ENCODE results near the gene TOMM34. TPM values are rescaled to one million over a fixed set of nuclear protein-coding genes. Genes with fewer than 3 reads are reported as not detected.

The TOMM34 gene
- polyA plus RNA-seq, 1 experiment: 31.8 TPM

- DNase-seq (ENCODE audit: low read depth, low spot score): no peak
- no peak overlapping the region for H3K27ac ChIP-seq (ENCODE audit: low read depth, low read length)
- H3K27me3 ChIP-seq (ENCODE audit: control insufficient read depth, insufficient read depth, low read length): no peaks in the 10 kb centered on the region
- ChIA-PET CTCF (no interaction called here), POLR2A (no interaction called here)
- H3K4me3 ChIP-seq (ENCODE audit: low read depth, low read length): no peak overlapping the region
- TF ChIP-seq, protein P1, sequence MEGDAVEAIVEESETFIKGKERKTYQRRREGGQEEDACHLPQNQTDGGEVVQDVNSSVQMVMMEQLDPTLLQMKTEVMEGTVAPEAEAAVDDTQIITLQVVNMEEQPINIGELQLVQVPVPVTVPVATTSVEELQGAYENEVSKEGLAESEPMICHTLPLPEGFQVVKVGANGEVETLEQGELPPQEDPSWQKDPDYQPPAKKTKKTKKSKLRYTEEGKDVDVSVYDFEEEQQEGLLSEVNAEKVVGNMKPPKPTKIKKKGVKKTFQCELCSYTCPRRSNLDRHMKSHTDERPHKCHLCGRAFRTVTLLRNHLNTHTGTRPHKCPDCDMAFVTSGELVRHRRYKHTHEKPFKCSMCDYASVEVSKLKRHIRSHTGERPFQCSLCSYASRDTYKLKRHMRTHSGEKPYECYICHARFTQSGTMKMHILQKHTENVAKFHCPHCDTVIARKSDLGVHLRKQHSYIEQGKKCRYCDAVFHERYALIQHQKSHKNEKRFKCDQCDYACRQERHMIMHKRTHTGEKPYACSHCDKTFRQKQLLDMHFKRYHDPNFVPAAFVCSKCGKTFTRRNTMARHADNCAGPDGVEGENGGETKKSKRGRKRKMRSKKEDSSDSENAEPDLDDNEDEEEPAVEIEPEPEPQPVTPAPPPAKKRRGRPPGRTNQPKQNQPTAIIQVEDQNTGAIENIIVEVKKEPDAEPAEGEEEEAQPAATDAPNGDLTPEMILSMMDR (IDR thresholded peaks at IDR 0.05; ENCODE audit: low read depth, low read length): no peak
- no peaks in the 10 kb centered on the region for H3K9me3 ChIP-seq (ENCODE audit: control insufficient read depth, insufficient read depth, low read length)
Measured at GRCh38 chr20:44983093-44983674, 23.0 kb upstream of the TOMM34 start.

DNA sequence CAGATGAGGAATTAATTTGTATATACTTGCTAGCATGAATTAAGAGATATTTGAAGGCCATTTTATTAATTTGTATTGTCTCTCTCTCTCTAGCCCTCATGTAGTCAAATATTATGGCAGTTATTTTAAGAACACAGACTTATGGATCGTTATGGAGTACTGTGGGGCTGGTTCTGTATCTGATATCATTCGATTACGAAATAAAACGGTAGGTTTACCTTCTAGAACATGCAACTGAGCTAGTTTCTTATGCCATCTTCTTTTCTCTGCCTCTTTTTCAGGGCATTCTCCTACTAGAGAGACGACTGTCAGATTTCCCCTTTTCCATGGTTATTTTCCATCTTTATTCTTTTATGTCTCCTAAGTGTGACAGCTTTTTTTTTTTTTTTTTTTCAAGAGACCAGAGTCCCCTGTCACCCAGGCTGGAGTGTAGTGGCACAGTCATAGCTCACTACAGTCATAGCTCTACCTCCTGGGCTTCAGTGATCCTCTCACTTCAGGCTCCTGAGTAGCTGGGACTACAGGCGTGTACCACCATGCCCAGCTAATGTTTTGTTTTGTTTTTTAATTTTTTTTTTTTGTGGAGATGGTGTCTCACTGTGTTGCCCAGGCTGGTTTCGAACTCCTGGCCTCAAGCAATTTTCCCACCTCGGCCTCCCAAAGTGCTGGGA is 21.7 kb upstream of the TOMM34 start:
- H3K9me3 ChIP-seq (ENCODE audit: control insufficient read depth, insufficient read depth, low read length): no peaks in the 10 kb centered on the region
- ChIA-PET CTCF (interaction anchor here (0.6 to 1.0 kb wide), 3 partner anchors 111 to 339 kb away, joined by 3 to 4 read pairs (median 4); no protein-coding TSS in a partner anchor), POLR2A (no interaction called here)
- TF ChIP-seq, protein P1 (IDR thresholded peaks at IDR 0.05; ENCODE audit: low read depth, low read length): no peak
- no peak overlapping the region for H3K27ac ChIP-seq (ENCODE audit: low read depth, low read length)
- no peak for DNase-seq (ENCODE audit: low read depth, low spot score)
- no peak overlapping the region for H3K4me3 ChIP-seq (ENCODE audit: low read depth, low read length)
- no peaks in the 10 kb centered on the region for H3K27me3 ChIP-seq (ENCODE audit: control insufficient read depth, insufficient read depth, low read length)

DNA sequence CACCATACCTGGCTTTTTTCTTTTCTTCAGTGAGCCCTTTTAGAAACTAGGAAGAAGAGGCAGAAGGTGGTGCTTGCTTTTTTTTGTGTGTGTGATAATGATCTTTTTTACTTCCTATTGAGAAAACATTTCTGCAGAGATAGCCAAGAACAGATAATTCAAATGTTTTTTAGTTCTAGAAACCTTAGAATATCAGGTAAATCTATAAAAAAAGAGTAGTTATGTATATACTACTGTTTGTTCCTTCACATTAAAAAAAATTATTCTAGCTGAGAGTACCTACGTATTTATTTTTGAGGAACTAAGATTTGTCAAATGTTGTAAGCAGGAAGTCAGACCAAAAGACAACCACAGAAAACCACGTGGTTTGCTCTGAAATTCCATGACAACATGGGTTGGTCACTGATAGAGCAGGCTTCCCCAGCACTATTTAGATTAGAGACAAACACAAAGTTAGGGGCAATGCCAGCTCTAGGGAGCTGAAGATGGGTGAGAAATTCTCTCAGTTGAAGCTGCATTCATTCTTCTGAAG is 19.0 kb upstream of the TOMM34 start:
- no peak overlapping the region for H3K4me3 ChIP-seq (ENCODE audit: low read depth, low read length)
- H3K27me3 ChIP-seq (ENCODE audit: control insufficient read depth, insufficient read depth, low read length): no peaks in the 10 kb centered on the region
- ChIA-PET CTCF (interaction anchor here (0.6 to 2.6 kb wide), 9 partner anchors 13 to 315 kb away, joined by 3 to 15 read pairs (median 5); partner anchors contain the start of gene STK4), POLR2A (no interaction called here)
- H3K9me3 ChIP-seq (ENCODE audit: control insufficient read depth, insufficient read depth, low read length): no peaks in the 10 kb centered on the region
- no peak overlapping the region for H3K27ac ChIP-seq (ENCODE audit: low read depth, low read length)
- DNase-seq (ENCODE audit: low read depth, low spot score): no peak
- TF ChIP-seq, protein P1 (IDR thresholded peaks at IDR 0.05; ENCODE audit: low read depth, low read length): no peak

GRCh38 chr20:44976698-44977097 is 16.5 kb upstream of the TOMM34 start:
- no peak overlapping the region for H3K27ac ChIP-seq (ENCODE audit: low read depth, low read length)
- CTCF ChIA-PET: no interaction called here
- no peaks in the 10 kb centered on the region for H3K27me3 ChIP-seq (ENCODE audit: control insufficient read depth, insufficient read depth, low read length)
- TF ChIP-seq, protein P1 (IDR thresholded peaks at IDR 0.05; ENCODE audit: low read depth, low read length): no peak
- no peaks in the 10 kb centered on the region for H3K9me3 ChIP-seq (ENCODE audit: control insufficient read depth, insufficient read depth, low read length)
- no peak for DNase-seq (ENCODE audit: low read depth, low spot score)
- H3K4me3 ChIP-seq (ENCODE audit: low read depth, low read length): no peak overlapping the region
- POLR2A ChIA-PET: no interaction called here

- H3K9me3 ChIP-seq (ENCODE audit: control insufficient read depth, insufficient read depth, low read length): no peaks in the 10 kb centered on the region
- ChIA-PET CTCF (interaction anchor here (1.8 kb wide), 1 partner anchor 38 kb away, joined by 7 read pairs; no protein-coding TSS in a partner anchor), POLR2A (no interaction called here)
- no peak for DNase-seq (ENCODE audit: low read depth, low spot score)
- TF ChIP-seq, protein P1 (IDR thresholded peaks at IDR 0.05; ENCODE audit: low read depth, low read length): no peak
- H3K27ac ChIP-seq (ENCODE audit: low read depth, low read length): no peak overlapping the region
- no peak overlapping the region for H3K4me3 ChIP-seq (ENCODE audit: low read depth, low read length)
- H3K27me3 ChIP-seq (ENCODE audit: control insufficient read depth, insufficient read depth, low read length): no peaks in the 10 kb centered on the region
Measured at GRCh38 chr20:44973053-44973452, 12.9 kb upstream of the TOMM34 start.

Measured in AG04450 (cell line).